Mucosa of descending colon (tissue), 3 donors: Measurements from ENCODE around the gene LIPA. TPM values are rescaled to one million over a fixed set of nuclear protein-coding genes. Genes with fewer than 3 reads are reported as not detected.
"Not testable (repeated sequence)": the region's sequence is repeated elsewhere in the genome, so short reads cannot be mapped to it uniquely, and the experiment has no call there.

ENCODE experiments used
- ATAC-seq: fragments of 200-7000 bp; cut with Tn5 transposase; one replicate; pipeline ENCODE4 v1.9.1; 2020; ENCODE audit warnings: mild to moderate bottlenecking, moderate library complexity
- DNase-seq, 3 donors: peaks; one replicate each; pipeline ENCODE4 v3.0.0-alpha.2; 2020
- H3K36me3 ChIP-seq: fragments of 200-600 bp; one replicate; pipeline ENCODE4 v1.8.0; 2021; ENCODE audit warnings: low read depth, mild to moderate bottlenecking
- H3K4me1 ChIP-seq: fragments of 200-600 bp; one replicate; pipeline ENCODE4 v1.8.0; 2021; ENCODE audit warnings: low read depth, mild to moderate bottlenecking
- H3K4me3 ChIP-seq: fragments of 200-600 bp; one replicate; pipeline ENCODE4 v1.8.0; 2021; ENCODE audit warnings: mild to moderate bottlenecking
- H3K9me3 ChIP-seq: fragments of 200-600 bp; one replicate; pipeline ENCODE4 v1.8.0; 2021; ENCODE audit warnings: mild to moderate bottlenecking
- intact Hi-C, 2 donors: fragments of 100-400 bp; cut with DNase I in 1 of 2; cut with micrococcal nuclease in 1 of 2; formaldehyde crosslinking; loops; one replicate each; pipeline versions ENCODE4 v1.11.0 to v1.11.1; 2022; cut with DNase I, micrococcal nuclease
- total RNA-seq, 3 donors: library from RNA; stranded (reverse); fragmentation: NEBNext Ultra II Directional in 2 of 3; extraction: Animal tissue kit (Norgen Biotek cat#: 25700) in 2 of 3; gene quantifications; one replicate each; pipeline versions ENCODE4 v1.2.1 to v1.2.4, GENCODE V29; 2021 to 2023
- TF ChIP-seq, protein P1 (sequence below): fragments of 200-600 bp; IDR thresholded peaks from one replicate; pipeline ENCODE4 v1.8.0; 2022; ENCODE audit warnings: antibody characterized with exemption, mild to moderate bottlenecking
- donor health status: DM: no; HTN: no; CAD: no; lungs with moderate emphysema.
- donor health status: DM: no; HTN: no; CAD: no.
- donor health status: DM: no; HTN: yes; CAD: no.

Gene LIPA
- total RNA-seq, 3 donors from 2014 or later: 20.6 to 34.5 (median 29.6) TPM

DNA sequence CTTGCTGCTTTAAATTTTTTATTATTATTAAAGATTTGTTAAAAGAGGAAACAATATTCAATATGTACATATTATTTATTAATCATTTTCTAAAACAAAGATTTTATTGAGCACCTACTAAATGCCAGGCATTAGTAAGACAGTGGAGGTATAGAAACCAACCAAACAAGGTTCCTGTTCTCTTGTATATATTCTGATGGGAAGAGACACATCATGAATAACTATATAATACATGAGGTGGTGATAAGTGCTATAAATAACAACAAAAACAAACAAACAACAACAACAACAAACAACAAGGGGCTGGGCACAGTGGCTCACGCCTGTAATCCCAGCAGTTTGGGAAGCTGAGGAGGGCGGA is 630 bp upstream of the LIPA start:
- H3K4me1 ChIP-seq: no peaks in the 10 kb centered on the region
- DNase-seq (no peak), ATAC-seq (no peak)
- H3K9me3 ChIP-seq: peaks cover 7% of the 10 kb centered on the region
- H3K36me3 ChIP-seq: no peaks in the 10 kb centered on the region
- no peak overlapping the region for H3K4me3 ChIP-seq
- intact Hi-C loops: loop anchor here (10.0 kb wide), 2 partner anchors 163 to 313 kb away; partner anchors contain the start of gene IFIT5 (in 1 of the 2)
- TF ChIP-seq, protein P1, sequence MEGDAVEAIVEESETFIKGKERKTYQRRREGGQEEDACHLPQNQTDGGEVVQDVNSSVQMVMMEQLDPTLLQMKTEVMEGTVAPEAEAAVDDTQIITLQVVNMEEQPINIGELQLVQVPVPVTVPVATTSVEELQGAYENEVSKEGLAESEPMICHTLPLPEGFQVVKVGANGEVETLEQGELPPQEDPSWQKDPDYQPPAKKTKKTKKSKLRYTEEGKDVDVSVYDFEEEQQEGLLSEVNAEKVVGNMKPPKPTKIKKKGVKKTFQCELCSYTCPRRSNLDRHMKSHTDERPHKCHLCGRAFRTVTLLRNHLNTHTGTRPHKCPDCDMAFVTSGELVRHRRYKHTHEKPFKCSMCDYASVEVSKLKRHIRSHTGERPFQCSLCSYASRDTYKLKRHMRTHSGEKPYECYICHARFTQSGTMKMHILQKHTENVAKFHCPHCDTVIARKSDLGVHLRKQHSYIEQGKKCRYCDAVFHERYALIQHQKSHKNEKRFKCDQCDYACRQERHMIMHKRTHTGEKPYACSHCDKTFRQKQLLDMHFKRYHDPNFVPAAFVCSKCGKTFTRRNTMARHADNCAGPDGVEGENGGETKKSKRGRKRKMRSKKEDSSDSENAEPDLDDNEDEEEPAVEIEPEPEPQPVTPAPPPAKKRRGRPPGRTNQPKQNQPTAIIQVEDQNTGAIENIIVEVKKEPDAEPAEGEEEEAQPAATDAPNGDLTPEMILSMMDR: no peak

DNA sequence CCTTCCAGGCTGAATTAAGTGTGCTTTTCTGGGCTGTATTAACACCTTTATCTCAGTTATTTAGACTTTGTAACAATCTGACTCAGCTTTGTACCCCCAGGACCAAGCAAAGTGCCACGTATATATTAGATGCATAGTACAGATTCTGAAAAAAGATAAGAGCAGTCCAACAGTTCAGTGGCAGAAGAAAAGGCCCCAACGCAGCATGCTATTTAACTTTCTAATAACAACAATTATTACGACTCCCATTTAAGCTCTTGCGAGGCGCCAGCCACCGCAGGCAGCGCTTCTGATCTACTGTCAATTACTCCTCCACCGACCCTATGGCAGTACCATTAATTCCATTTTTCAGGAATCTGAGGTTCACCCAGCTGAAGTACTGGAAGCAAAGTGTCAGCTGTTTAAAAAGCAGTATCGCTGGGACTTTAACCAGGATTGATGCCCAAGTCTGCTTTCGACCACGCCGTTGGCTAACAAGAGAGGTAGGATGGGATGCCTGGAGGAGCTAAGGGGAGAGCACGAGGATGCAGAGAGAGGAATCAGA is 638 bp downstream of the LIPA start:
- Histone ChIP-seq H3K4me1 (no peaks in the 10 kb centered on the region), H3K36me3 (no peaks in the 10 kb centered on the region), H3K9me3 (peaks cover 7% of the 10 kb centered on the region), H3K4me3 (peak overlapping the region; percentile 48)
- intact Hi-C loops: loop anchor here (10.0 kb wide), 2 partner anchors 164 to 314 kb away; partner anchors contain the start of gene IFIT5 (in 1 of the 2)
- no peak for ATAC-seq
- TF ChIP-seq, protein P1: no peak
- DNase-seq: no peak

DNA sequence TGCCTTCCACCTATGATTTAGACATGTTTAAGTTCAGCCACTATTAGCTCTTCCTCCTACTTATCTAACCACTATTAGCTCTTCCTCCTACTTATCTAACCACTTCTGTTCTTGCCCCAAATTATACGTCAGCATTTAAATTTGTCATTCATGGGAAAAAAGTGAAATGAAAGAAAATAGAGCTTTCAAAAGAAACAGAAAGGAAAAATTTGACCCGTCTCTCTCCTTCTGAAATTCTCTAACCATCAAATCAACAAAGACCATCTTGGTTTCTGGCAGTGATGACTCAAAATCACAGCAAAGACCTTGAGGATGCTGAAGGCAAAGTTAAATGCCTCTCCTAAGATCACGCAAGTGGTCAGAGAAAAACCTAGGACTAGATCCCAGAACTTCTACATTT is 2.6 kb downstream of the LIPA start:
- DNase-seq (no peak), ATAC-seq (no peak)
- H3K9me3 ChIP-seq: peaks cover 4% of the 10 kb centered on the region
- intact Hi-C loops: no loop called here
- no peaks in the 10 kb centered on the region for H3K4me1 ChIP-seq
- TF ChIP-seq, protein P1: no peak
- no peaks in the 10 kb centered on the region for H3K36me3 ChIP-seq
- H3K4me3 ChIP-seq: no peak overlapping the region

DNA sequence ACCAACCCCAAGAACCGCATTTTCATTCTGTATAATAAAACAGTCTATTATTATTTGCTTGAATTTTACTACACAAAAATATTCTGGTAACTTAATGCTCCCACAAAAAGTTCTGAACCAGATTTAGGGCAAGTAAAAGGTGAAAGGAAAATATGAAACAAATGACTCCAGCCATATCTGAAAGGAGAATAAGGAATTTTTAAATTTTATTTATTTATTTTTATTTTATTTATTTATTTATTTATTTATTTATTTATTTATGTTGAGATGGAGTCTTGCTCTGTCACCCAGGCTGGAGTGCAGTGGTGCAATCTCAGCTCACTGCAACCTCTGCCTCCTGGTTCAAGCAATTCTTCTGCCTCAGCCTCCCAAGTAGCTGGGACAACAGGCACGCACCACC is 4.0 kb downstream of the LIPA start:
- intact Hi-C loops, H3K4me3 ChIP-seq, DNase-seq, H3K9me3 ChIP-seq, ATAC-seq, H3K36me3 ChIP-seq, H3K4me1 ChIP-seq: not testable (repeated sequence)

DNA sequence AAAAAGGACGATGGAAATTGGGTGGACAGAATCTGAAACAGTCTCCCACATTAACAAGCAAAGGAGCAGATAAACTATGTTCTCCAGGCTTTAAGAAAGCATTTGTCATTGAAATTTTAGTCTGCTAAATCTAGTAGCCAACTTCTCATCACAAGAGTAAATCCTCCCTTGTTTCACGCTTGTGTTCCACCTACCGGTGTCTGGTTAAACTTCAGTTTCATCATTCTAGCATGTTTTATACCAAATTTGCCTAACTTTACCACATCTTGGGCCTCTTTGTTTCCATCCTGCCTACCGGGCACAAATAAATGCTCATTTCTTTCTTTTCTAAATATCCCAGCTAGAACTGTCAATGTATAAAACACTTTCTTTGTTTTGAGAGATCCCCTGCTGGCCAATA is 5.8 kb downstream of the LIPA start:
- H3K9me3 ChIP-seq: no peaks in the 10 kb centered on the region
- DNase-seq: no peak
- ATAC-seq: no peak
- H3K4me3 ChIP-seq: no peak overlapping the region
- TF ChIP-seq, protein P1: no peak
- intact Hi-C loops: no loop called here
- H3K36me3 ChIP-seq: no peaks in the 10 kb centered on the region
- no peaks in the 10 kb centered on the region for H3K4me1 ChIP-seq

DNA sequence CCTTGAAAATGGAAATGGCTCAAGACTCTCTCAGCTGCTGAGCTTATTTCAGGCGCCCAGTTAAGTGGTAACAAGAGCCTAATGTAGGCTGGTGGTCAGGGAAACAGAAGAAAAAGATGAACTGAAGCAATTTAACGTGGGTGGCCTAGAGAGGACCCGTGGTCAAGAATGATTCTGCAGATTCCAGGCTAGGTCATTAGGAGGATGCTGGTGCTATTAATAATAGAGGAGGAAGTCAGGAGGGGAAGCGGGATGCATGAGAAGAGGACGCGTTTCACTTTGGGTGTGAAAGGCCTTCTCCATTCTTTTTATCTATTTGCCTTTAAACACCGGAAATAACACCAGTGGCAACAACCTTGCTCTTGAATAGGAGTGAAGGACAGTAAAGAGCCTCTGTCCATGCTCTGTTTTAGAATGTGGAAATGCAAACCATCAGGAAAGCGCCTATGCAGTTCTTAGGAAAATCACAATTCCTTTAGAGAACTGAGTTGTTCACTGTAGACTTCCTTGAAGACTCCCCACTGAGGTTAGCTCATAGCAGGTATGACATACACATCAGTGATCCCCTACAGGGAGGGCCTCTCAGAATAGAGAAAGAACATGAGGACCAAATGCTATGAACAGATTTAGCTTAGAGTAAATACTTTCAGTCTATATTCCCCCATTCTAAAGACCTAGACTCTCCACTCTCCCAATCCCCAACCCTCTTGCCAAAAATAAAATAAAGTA is 8.6 kb downstream of the LIPA start:
- TF ChIP-seq, protein P1: no peak
- ATAC-seq (peak; percentile 23), DNase-seq (peak in 1 of 3 donors; percentile 23)
- Histone ChIP-seq H3K36me3 (no peaks in the 10 kb centered on the region), H3K4me3 (no peak overlapping the region), H3K4me1 (no peaks in the 10 kb centered on the region), H3K9me3 (no peaks in the 10 kb centered on the region)
- intact Hi-C loops: no loop called here
